Neural progenitor cell (in vitro differentiated cells): ENCODE data around the gene GLT8D2. TPM values are rescaled to one million over a fixed set of nuclear protein-coding genes. Genes with fewer than 3 reads are reported as not detected.
A peak's percentile ranks its signal among the peaks of the same experiment; 100 is the strongest.

ENCODE experiments used
- DNase-seq: peaks from one replicate; pipeline ENCODE4 v3.0.0-alpha.2; 2016; ENCODE audit warnings: low spot score
- H2AFZ ChIP-seq: fragments of 200-600 bp; sonication (generic); replicated peaks from 2 replicates; pipeline ENCODE4 v1.6.1; 2016; ENCODE audit warnings: antibody characterized with exemption
- H3F3A ChIP-seq: fragments of 200-600 bp; sonication (generic); 2 replicates; pipeline ENCODE4 v1.6.1; 2016; ENCODE audit warnings: antibody characterized with exemption, low read depth
- H3K27ac ChIP-seq: fragments of 200-600 bp; sonication (generic); 2 replicates; pipeline ENCODE4 v1.5.1; 2016; ENCODE audit warnings: mild to moderate bottlenecking
- H3K27me3 ChIP-seq: fragments of 200-600 bp; sonication (generic); 2 replicates; pipeline ENCODE4 v1.6.1; 2016; ENCODE audit warnings: mild to moderate bottlenecking, moderate library complexity
- H3K36me3 ChIP-seq: fragments of 200-600 bp; sonication (generic); 2 replicates; pipeline ENCODE4 v1.5.1; 2016
- H3K4me1 ChIP-seq: fragments of 200-600 bp; sonication (generic); 2 replicates; pipeline ENCODE4 v1.6.1; 2016; ENCODE audit warnings: mixed run types
- H3K4me2 ChIP-seq: fragments of 200-600 bp; sonication (generic); 2 replicates; pipeline ENCODE4 v1.6.1; 2016
- H3K4me3 ChIP-seq: fragments of 200-600 bp; sonication (generic); 2 replicates; pipeline ENCODE4 v1.5.1; 2016
- H3K79me2 ChIP-seq: fragments of 200-600 bp; sonication (generic); 2 replicates; pipeline ENCODE4 v1.6.1; 2016; ENCODE audit warnings: low read depth
- H3K9ac ChIP-seq: fragments of 200-600 bp; sonication (generic); 2 replicates; pipeline ENCODE4 v1.6.1; 2016
- H3K9me3 ChIP-seq: fragments of 200-600 bp; sonication (generic); 2 replicates; pipeline ENCODE4 v1.5.1; 2016; ENCODE audit warnings: low read depth
- H4K20me1 ChIP-seq: fragments of 200-600 bp; sonication (generic); 2 replicates; pipeline ENCODE4 v1.6.1; 2016; ENCODE audit warnings: low read depth
- H3K27ac Mint-ChIP-seq: 3 replicates; pipeline ENCODE4 v1.8.0; 2021; ENCODE audit warnings: mixed read lengths
- H3K27me3 Mint-ChIP-seq: 2 replicates; pipeline ENCODE4 v1.8.0; 2022; ENCODE audit warnings: low read depth, mild to moderate bottlenecking, inconsistent platforms, moderate library complexity, mixed read lengths; ENCODE audit not compliant: insufficient read depth
- H3K36me3 Mint-ChIP-seq: 3 replicates; pipeline ENCODE4 v1.8.0; 2021; ENCODE audit warnings: mixed read lengths
- H3K4me1 Mint-ChIP-seq: 3 replicates; pipeline ENCODE4 v1.8.0; 2021; ENCODE audit warnings: mixed read lengths
- H3K4me3 Mint-ChIP-seq: 3 replicates; pipeline ENCODE4 v1.8.0; 2021; ENCODE audit warnings: mild to moderate bottlenecking, moderate library complexity, mixed read lengths
- H3K9me3 Mint-ChIP-seq: 3 replicates; pipeline ENCODE4 v1.8.0; 2020; ENCODE audit warnings: mixed read lengths
- EZH2 ChIP-seq: fragments of 200-600 bp; sonication (generic); IDR thresholded peaks from 2 replicates; pipeline ENCODE4 v1.6.1; 2017; ENCODE audit warnings: antibody characterized with exemption, mild to moderate bottlenecking, moderate library complexity
- EZH2phosphoT487 ChIP-seq: fragments of 200-600 bp; sonication (generic); IDR thresholded peaks from 2 replicates; pipeline ENCODE4 v1.6.1; 2017; ENCODE audit warnings: antibody characterized with exemption
- total RNA-seq: library from RNA; depleted of rRNA; stranded (reverse); fragments of >200 nt; gene quantifications from 2 replicates; pipeline ENCODE4 v1.2.3, GENCODE V29; 2015; ENCODE audit warnings: low replicate concordance
- TF ChIP-seq, protein P1 (sequence below): fragments of 200-600 bp; sonication (generic); IDR thresholded peaks from 2 replicates; pipeline ENCODE4 v1.5.1; 2017; ENCODE audit warnings: antibody characterized with exemption, mild to moderate bottlenecking

Gene GLT8D2
- total RNA-seq, 1 donor from 2014 or later, result 3.9 TPM

DNA sequence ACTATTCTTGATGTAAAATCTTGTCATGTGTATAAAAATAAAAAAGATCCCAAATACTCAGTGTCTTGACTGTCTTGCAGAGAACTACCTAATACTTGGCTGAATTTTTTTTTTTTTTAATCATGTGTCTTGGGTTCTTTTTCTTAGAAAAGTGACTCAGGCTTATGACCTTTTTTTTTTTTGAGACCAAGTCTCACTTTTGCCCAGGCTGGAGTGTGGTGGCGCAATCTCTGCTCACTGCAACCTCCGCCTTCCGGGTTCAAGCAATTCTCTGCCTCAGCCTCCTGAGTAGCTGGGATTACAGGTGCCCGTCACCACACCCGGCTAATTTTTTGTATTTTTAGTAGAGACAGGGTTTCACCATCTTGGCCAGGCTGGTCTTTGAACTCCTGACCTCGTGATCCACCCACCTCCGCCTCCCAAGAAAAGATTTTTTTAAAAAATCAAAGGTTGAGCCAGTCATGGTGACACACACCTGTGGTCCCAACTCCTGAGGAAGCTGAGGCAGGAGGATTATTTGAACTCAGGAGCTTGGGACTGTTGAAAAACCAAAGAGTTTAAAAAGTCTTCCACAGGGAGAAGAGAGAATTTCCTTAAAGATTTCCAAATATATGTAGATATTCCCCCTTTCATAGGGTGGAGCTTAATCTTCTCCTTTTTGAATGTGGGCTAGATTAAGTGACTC is 102.0 kb downstream of the GLT8D2 start:
- peaks cover 69% of the 10 kb centered on the region for H3F3A ChIP-seq
- no peak overlapping the region for H2AFZ ChIP-seq
- peak overlapping the region; percentile 11 for H3K27ac ChIP-seq
- Mint-ChIP-seq H3K4me1 (no peaks in the 10 kb centered on the region), H3K27me3 (no peaks in the 10 kb centered on the region), H3K27ac (no peak overlapping the region), H3K9me3 (no peaks in the 10 kb centered on the region), H3K4me3 (no peak overlapping the region), H3K36me3 (peaks cover 47% of the 10 kb centered on the region)
- no peak overlapping the region for H3K4me2 ChIP-seq
- H3K27me3 ChIP-seq, result no peaks in the 10 kb centered on the region
- H3K36me3 ChIP-seq, result peaks cover 12% of the 10 kb centered on the region
- H4K20me1 ChIP-seq, result peaks cover 10% of the 10 kb centered on the region
- H3K79me2 ChIP-seq, result peaks cover 27% of the 10 kb centered on the region
- H3K4me3 ChIP-seq, result no peak overlapping the region
- no peak for DNase-seq
- TF ChIP-seq, protein P1, sequence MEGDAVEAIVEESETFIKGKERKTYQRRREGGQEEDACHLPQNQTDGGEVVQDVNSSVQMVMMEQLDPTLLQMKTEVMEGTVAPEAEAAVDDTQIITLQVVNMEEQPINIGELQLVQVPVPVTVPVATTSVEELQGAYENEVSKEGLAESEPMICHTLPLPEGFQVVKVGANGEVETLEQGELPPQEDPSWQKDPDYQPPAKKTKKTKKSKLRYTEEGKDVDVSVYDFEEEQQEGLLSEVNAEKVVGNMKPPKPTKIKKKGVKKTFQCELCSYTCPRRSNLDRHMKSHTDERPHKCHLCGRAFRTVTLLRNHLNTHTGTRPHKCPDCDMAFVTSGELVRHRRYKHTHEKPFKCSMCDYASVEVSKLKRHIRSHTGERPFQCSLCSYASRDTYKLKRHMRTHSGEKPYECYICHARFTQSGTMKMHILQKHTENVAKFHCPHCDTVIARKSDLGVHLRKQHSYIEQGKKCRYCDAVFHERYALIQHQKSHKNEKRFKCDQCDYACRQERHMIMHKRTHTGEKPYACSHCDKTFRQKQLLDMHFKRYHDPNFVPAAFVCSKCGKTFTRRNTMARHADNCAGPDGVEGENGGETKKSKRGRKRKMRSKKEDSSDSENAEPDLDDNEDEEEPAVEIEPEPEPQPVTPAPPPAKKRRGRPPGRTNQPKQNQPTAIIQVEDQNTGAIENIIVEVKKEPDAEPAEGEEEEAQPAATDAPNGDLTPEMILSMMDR, result no peak
- TF ChIP-seq EZH2phosphoT487 (no peak), EZH2 (no peak)
- H3K9ac ChIP-seq, result no peak overlapping the region
- H3K9me3 ChIP-seq, result no peaks in the 10 kb centered on the region
- no peaks in the 10 kb centered on the region for H3K4me1 ChIP-seq

DNA sequence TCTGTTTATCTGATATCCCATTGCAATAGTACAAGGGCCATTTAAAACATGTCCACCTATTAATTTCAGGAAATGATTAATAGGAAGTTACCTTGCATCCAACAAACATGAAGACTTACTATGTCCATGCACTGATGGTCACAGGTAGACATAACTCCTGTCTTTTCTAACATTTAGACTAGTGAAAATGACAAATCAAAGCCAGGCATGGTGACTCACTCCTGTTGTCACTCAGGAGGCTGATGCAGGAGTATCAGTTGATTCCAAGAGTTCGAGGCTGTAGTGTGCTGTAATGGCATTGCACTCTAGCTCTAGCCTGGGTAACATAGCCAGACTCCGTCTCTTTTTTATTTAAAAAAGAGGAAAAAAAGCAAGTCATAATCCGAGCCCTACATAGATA is 105.0 kb downstream of the GLT8D2 start:
- H2AFZ ChIP-seq, result no peak overlapping the region
- H3K4me3 ChIP-seq, result no peak overlapping the region
- no peaks in the 10 kb centered on the region for H3K4me1 Mint-ChIP-seq
- no peaks in the 10 kb centered on the region for H3K27me3 Mint-ChIP-seq
- no peak overlapping the region for H3K27ac Mint-ChIP-seq
- no peak for DNase-seq
- no peaks in the 10 kb centered on the region for H3K9me3 Mint-ChIP-seq
- no peak overlapping the region for H3K27ac ChIP-seq
- no peaks in the 10 kb centered on the region for H3K9me3 ChIP-seq
- H3K36me3 Mint-ChIP-seq, result peaks cover 57% of the 10 kb centered on the region
- H3K4me1 ChIP-seq, result no peaks in the 10 kb centered on the region
- peaks cover 8% of the 10 kb centered on the region for H3K79me2 ChIP-seq
- H3F3A ChIP-seq, result peaks cover 52% of the 10 kb centered on the region
- H3K36me3 ChIP-seq, result peaks cover 43% of the 10 kb centered on the region
- H3K4me2 ChIP-seq, result no peak overlapping the region
- H3K9ac ChIP-seq, result no peak overlapping the region
- no peaks in the 10 kb centered on the region for H3K27me3 ChIP-seq
- TF ChIP-seq, protein P1, result no peak
- TF ChIP-seq EZH2phosphoT487 (no peak), EZH2 (no peak)
- H4K20me1 ChIP-seq, result peaks cover 3% of the 10 kb centered on the region
- H3K4me3 Mint-ChIP-seq, result no peak overlapping the region

Other genes with a start within 250 kb of the GLT8D2 start
- gene NT5DC3, start 209.0 kb downstream of the GLT8D2 start, total RNA-seq, result 3.1 and 4.3 TPM in 2 replicates
- 384 and 588 TPM in 2 replicates for gene HSP90B1, start 119.8 kb downstream of the GLT8D2 start, total RNA-seq
- 60.2 and 88.1 TPM in 2 replicates for gene TDG, start 84.3 kb downstream of the GLT8D2 start, total RNA-seq
- 4.2 and 4.6 TPM in 2 replicates for gene HCFC2, start 14.3 kb upstream of the GLT8D2 start, total RNA-seq
- 64.2 and 100 TPM in 2 replicates for gene NFYB, start 88.0 kb upstream of the GLT8D2 start, total RNA-seq
- 92.0 and 99.8 TPM in 2 replicates for gene TXNRD1, start 165.6 kb upstream of the GLT8D2 start, total RNA-seq